Epidermal melanocyte (primary cell): ENCODE data around the gene PANK3.
"Not testable (repeated sequence)": the region's sequence is repeated elsewhere in the genome, so short reads cannot be mapped to it uniquely, and the experiment has no call there.

Source experiments
- DNase-seq: peaks from one replicate; pipeline ENCODE4 v3.0.0; 2011; ENCODE audit warnings: low spot score; ENCODE audit not compliant: insufficient read length

The PANK3 gene

DNA sequence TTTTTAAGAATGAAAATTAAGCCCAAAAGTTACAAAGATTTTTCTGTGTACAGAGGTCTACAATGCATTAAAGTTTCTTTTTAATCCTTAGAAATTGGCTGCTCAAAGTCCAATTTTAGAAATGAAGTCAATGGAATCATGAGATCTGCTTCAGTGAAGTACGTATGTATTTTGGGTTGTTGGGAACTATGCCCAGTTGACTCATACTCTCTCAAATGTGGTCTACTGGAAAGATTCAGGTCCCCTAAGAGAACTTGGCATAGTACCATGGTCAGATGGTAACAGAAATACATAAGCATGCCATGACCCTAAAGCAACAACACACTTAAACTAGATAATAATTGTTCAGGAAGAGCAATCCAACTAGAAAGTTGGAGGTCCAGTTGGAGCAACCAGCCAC lies 27.0 kb downstream of the PANK3 start:
- DNase-seq = no peak

- DNase-seq = no peak
These were observed 28.5 kb downstream of the PANK3 start for GRCh38 chr5:168550656-168551055.

DNA sequence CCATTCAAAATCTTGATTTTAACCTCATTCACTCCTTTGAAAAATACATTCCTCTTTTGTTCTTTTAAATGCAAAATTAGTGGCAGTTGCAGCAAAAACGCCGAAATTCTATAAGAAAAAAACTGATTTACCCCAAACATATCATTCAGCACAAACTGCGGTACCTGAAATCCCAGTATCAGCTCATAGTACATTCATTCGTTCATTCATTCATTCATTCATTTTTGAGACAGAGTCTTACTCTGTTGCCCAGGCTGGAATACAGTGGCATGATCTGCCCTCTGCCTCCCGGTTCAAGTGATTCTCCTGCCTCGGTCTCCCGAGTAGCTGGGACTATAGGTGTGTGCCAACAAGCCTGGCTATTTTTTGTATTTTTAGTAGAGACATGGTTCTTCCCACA lies 29.6 kb downstream of the PANK3 start:
- DNase-seq = no peak

- no peak for DNase-seq
These were observed 42.0 kb downstream of the PANK3 start for GRCh38 chr5:168537176-168537575.

DNA sequence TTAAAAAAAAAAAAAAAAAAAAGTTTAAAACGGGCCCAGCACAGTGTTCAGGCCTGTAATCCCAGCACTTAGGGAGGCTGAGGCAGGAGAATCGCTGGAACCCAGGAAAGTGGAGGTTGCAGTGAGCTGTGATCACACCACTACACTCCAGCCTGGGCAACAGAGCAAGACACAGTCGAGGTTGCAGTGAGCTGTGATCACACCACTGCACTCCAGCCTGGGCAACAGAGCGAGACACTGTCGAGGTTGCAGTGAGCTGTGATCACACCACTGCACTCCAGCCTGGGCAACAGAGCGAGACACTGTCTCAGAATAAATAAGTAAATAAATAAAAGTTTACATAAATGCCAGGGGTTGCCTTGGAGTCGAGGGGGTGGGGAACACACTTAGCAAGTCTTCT lies 44.8 kb downstream of the PANK3 start:
- not testable (repeated sequence) for DNase-seq

- no peak for DNase-seq
These were observed 46.9 kb downstream of the PANK3 start for GRCh38 chr5:168531987-168532864.

- DNase-seq = no peak
These were observed 48.0 kb downstream of the PANK3 start for GRCh38 chr5:168531191-168531590.

DNA sequence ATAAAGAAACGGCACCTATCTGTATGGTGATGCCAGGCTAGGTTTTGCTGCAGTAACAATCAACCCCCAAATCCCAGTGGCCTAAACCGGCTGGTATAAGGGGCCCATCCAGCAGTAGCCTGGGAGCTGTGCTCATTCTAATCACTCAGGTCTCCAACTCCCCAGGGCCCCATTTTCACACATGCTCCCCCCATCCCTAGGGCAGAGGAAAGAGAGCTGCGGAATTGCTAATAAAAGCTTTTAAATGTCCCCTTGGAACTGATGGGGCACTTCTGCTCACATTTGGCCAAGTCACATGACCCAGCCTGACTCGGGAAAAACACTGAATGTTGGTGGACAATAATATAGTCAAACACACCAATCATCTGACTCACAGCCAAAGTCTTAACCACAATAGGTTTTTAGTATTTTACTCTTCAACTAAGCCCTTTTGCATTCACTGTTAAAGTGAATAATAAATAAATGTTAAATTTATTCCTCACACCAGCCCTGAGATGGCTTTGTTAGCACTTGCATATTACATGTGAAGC lies 48.5 kb downstream of the PANK3 start:
- no peak for DNase-seq

- DNase-seq = no peak
These were observed 49.6 kb downstream of the PANK3 start for GRCh38 chr5:168529374-168530234.

DNA sequence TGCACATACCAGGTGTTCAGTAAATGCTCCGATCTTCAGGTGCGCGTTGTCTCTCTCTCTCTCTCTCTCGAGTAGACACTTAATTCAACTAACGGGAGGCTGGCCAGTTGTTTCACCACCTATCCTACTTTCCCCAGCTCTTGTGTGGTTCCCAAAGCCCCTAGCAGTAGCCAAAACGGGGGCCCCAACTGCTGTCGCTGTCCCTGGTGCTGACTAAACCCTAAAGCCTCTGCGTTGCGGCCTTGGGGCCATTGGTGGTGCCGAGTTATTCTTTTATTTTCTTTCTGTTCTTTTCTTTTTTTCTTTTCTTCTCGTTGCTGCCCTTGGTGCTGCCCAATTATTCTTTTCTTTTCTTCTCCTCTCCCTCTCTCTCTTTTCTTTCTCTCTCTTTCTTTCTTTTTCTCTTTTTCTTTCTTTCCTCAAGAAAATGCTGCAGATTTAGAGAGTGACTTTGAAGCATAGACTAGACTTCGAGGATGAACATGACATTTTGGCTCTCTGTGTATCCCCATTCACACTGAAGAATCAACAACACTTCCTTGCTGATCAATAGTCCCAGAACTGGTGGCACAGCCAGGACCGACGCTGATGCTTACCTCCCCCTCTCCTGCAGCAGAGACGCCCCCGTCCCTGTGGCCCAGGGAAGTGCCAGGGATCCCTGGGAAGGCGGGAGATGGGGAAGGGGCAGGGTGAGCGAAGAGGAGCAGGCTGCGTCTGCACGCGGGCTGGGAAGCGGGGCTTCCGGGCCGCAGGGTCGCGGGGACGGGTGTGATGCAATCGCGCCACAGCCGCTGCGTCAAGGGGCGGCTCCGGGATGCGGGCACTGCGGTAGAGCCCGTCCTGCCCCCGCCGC lies 50.4 kb downstream of the PANK3 start, which contains the start of gene FBLL1:
Gene FBLL1 (plus strand): TSS at position 785 of the 853 bp plus-strand sequence. CDS start 200 bp downstream, outside the sequence.
- no peak for DNase-seq

DNA sequence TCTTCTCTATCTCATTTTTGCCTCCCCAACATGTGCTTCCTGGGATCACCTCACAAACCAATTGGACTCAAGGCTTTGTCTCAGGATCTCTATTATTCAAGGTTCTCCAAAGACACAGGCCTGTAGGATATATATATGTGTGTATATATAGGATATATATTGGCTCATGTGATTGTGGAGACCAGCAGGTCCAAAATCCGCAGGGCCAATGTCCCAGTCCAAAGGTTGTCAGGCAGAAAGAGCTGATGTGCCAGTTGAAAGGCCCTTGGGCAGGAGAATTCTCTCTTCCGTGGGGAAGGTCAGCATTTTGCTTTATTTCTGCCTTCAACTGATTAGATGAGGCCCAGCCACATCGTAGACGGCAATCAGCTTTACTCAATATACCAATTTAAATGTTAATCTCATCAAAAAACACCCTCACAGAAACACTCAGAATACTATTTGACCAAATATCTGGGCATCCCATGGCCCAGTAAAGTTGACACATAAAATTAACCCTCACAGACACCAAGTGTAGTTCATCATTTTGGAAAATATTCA lies 51.3 kb downstream of the PANK3 start:
- DNase-seq = no peak

GRCh38 chr5:168525856-168526255 lies 53.3 kb downstream of the PANK3 start:
- DNase-seq = no peak

DNA sequence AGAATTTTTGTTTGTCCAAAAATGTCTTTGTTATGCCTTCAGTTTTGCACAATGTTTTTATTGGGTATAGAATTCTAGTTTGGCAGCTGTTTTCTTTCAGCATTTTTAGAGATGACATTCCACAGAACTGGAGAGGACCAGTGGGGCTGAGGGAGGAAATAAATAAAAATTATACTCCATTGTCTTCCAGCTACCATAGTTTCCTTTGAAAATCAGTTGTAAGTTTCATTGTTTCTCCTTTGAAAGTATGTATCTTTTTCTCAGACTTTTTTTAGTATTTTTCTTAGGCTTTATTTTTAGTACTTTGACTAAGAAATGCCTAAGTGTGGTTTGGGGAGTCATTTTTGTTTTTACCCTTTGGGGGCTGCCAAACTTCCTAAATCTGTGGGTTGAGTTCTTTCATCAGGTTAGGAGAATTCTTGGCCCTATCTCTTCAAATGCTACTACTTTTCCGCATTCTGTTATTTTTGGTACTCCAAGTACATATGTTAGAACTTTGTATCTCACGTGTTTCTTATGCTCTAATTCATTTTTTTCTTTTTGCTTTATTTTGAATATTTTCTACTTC lies 65.2 kb downstream of the PANK3 start:
- DNase-seq = no peak

DNA sequence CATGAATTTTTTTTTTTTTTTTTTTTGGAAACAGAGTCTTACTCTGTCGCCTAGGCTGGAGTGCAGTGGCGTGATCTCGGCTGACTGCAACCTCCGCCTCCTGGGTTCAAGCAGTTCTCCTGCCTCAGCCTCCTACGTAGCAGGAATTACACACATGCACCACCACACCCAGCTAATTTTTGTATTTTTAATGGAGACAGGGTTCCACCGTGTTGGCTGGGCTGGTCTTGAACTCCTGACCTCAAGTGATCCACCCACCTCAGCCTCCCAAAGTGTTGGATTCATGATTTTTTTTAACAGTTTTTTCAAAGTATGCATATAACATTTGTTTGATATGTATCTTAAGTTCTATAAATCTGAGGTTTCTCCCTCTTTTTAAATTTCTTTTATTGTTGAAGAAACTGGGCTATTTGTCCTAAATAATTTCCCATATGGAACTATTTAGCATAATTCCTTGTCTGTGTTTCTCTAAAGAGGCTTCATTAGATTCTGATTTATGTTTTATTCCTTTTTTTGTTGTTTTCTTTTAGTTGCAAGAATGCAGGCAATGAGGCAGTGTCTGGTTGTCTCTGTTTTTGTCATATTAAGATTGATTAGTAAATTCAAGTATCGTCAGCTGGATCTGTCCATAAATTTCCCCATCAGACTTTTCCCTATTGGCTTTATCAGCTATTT lies 76.5 kb downstream of the PANK3 start:
- no peak for DNase-seq
